Breast epithelium (tissue), 4 donors: ENCODE results near the gene PRDM13. TPM values are rescaled to one million over a fixed set of nuclear protein-coding genes. Genes with fewer than 3 reads are reported as not detected.
"Not testable (repeated sequence)": the region's sequence is repeated elsewhere in the genome, so short reads cannot be mapped to it uniquely, and the experiment has no call there.

Source experiments
- DNase-seq, 2 donors: peaks; one replicate each; pipeline ENCODE4 v3.0.0-alpha.2; 2019; ENCODE audit warnings: low spot score in 2 of 2
- H3K27ac ChIP-seq, 2 donors: fragments of 200-600 bp; sonication (generic) in 1 of 2; one replicate each; pipeline ENCODE4 v1.5.1; 2016 to 2019; ENCODE audit warnings: mild to moderate bottlenecking in 1 of 2
- H3K27me3 ChIP-seq, 2 donors: fragments of 200-600 bp; sonication (generic) in 1 of 2; one replicate each; pipeline versions ENCODE4 v1.5.1 to v1.6.0; 2017 to 2019; ENCODE audit warnings: control low read depth in 1 of 2, mild to moderate bottlenecking in 1 of 2
- H3K36me3 ChIP-seq: fragments of 200-600 bp; one replicate; pipeline ENCODE4 v1.5.1; 2019
- H3K4me1 ChIP-seq, 2 donors: fragments of 200-600 bp; sonication (generic); one replicate each; pipeline ENCODE4 v1.5.1; 2016 to 2019; ENCODE audit warnings: control low read depth in 1 of 2
- H3K4me3 ChIP-seq, 3 donors: fragments of 200-600 bp; sonication (generic); 1 replicate in 2 of 3; 2 replicates in 1 of 3; pipeline ENCODE4 v1.5.1; 2016 to 2019; ENCODE audit warnings: mild to moderate bottlenecking in 3 of 3, moderate library complexity in 2 of 3
- H3K9me3 ChIP-seq, 2 donors: fragments of 200-600 bp; sonication (generic) in 1 of 2; one replicate each; pipeline ENCODE4 v1.5.1; 2016 to 2019; ENCODE audit warnings: control low read depth in 1 of 2
- CTCF ChIP-seq, 3 donors: fragments of 450-650 bp; IDR thresholded peaks; one replicate each; pipeline ENCODE4 v1.5.1; 2016 to 2017; ENCODE audit warnings: antibody characterized with exemption in 3 of 3, mild to moderate bottlenecking in 3 of 3, moderate library complexity in 3 of 3
- POLR2A ChIP-seq: fragments of 450-650 bp; IDR thresholded peaks from one replicate; pipeline ENCODE4 v1.6.1; 2016; ENCODE audit warnings: antibody characterized with exemption, mild to moderate bottlenecking, moderate library complexity
- POLR2AphosphoS5 ChIP-seq, 3 donors: sonication (generic); formaldehyde crosslinking; IDR thresholded peaks; one replicate each; pipeline ENCODE4 v1.6.1; 2017; ENCODE audit warnings: antibody characterized with exemption in 3 of 3
- intact Hi-C: fragments of 100-400 bp; cut with DNase I; formaldehyde crosslinking; loops from one replicate; pipeline ENCODE4 v1.15.1; 2023; ENCODE audit warnings: low total_unique reads
- total RNA-seq, 3 donors: library from RNA; depleted of rRNA; stranded (reverse); fragments of >200 nt; gene quantifications; one replicate each; pipeline ENCODE4 v1.1.0, GENCODE V29; 2016

Gene PRDM13
- total RNA-seq, 3 donors from 2014 or later = not detected

GRCh38 chr6:99591673-99592364 is 14.8 kb upstream of the PRDM13 start:
- Histone ChIP-seq H3K4me1 (peaks cover 0 to 8% of the 10 kb centered on the region in 2 donors), H3K27me3 (peaks cover 3 to 84% of the 10 kb centered on the region in 2 donors), H3K4me3 (no peak overlapping the region), H3K9me3 (peaks cover 0 to 11% of the 10 kb centered on the region in 2 donors), H3K36me3 (no peaks in the 10 kb centered on the region), H3K27ac (no peak overlapping the region)
- DNase-seq = no peak
- intact Hi-C loops = no loop called here
- TF ChIP-seq POLR2AphosphoS5 (IDR thresholded peaks at IDR 0.05) (no peak), POLR2A (no peak), CTCF (IDR thresholded peaks at IDR 0.05) (no peak)

- intact Hi-C loops = no loop called here
- Histone ChIP-seq H3K4me3 (no peak overlapping the region), H3K27ac (no peak overlapping the region), H3K4me1 (peaks cover 0 to 8% of the 10 kb centered on the region in 2 donors), H3K36me3 (no peaks in the 10 kb centered on the region), H3K27me3 (peaks cover 3 to 93% of the 10 kb centered on the region in 2 donors), H3K9me3 (peaks cover 0 to 11% of the 10 kb centered on the region in 2 donors)
- no peak for DNase-seq
- TF ChIP-seq POLR2A (no peak), CTCF (IDR thresholded peaks at IDR 0.05) (no peak), POLR2AphosphoS5 (IDR thresholded peaks at IDR 0.05) (no peak)
These were observed 13.7 kb upstream of the PRDM13 start for GRCh38 chr6:99592900-99593299.

GRCh38 chr6:99594696-99595095 is 11.9 kb upstream of the PRDM13 start:
- H3K27ac ChIP-seq, intact Hi-C loops, DNase-seq, H3K36me3 ChIP-seq, H3K4me1 ChIP-seq, H3K4me3 ChIP-seq: not testable (repeated sequence)
- Histone ChIP-seq H3K27me3 (peaks cover 3 to 94% of the 10 kb centered on the region in 2 donors), H3K9me3 (peaks cover 0 to 11% of the 10 kb centered on the region in 2 donors)

GRCh38 chr6:99602520-99603420 is 3.9 kb upstream of the PRDM13 start:
- intact Hi-C loops = no loop called here
- Histone ChIP-seq H3K36me3 (no peaks in the 10 kb centered on the region), H3K27ac (no peak overlapping the region), H3K9me3 (no peaks in the 10 kb centered on the region), H3K4me1 (peaks cover 0 to 16% of the 10 kb centered on the region in 2 donors), H3K27me3 (peaks cover 12 to 96% of the 10 kb centered on the region in 2 donors), H3K4me3 (peak overlapping the region; percentile 32 to 68 (median 34))
- TF ChIP-seq POLR2AphosphoS5 (IDR thresholded peaks at IDR 0.05) (no peak), POLR2A (no peak), CTCF (IDR thresholded peaks at IDR 0.05) (no peak)
- DNase-seq = no peak

GRCh38 chr6:99603421-99604165 is 3.0 kb upstream of the PRDM13 start:
- peaks cover 0 to 16% of the 10 kb centered on the region in 2 donors for H3K4me1 ChIP-seq
- peaks cover 14 to 96% of the 10 kb centered on the region in 2 donors for H3K27me3 ChIP-seq
- no peaks in the 10 kb centered on the region for H3K36me3 ChIP-seq
- no peak for TF ChIP-seq POLR2AphosphoS5 (IDR thresholded peaks at IDR 0.05)
- no peak for TF ChIP-seq POLR2A
- TF ChIP-seq CTCF (IDR thresholded peaks at IDR 0.05) = no peak
- no peak overlapping the region for H3K27ac ChIP-seq
- DNase-seq = no peak
- peak overlapping the region; percentile 32 to 68 (median 34) for H3K4me3 ChIP-seq
- intact Hi-C loops = no loop called here
- no peaks in the 10 kb centered on the region for H3K9me3 ChIP-seq
